Neuronal stem cell (in vitro differentiated cells): ENCODE data around the gene CACNB3.
A peak's percentile ranks its signal among the peaks of the same experiment; 100 is the strongest.
"Not testable (repeated sequence)": the region's sequence is repeated elsewhere in the genome, so short reads cannot be mapped to it uniquely, and the experiment has no call there.

Experiments
- DNase-seq: peaks from one replicate; pipeline ENCODE4 v3.0.0-alpha.2; 2013; ENCODE audit warnings: low spot score
- H2AFZ ChIP-seq: one replicate; pipeline ENCODE4 v1.6.1; 2013; ENCODE audit warnings: mild to moderate bottlenecking, low read length, inconsistent platforms
- H2AK5ac ChIP-seq: 2 replicates; pipeline ENCODE4 v1.6.1; 2013; ENCODE audit warnings: low read depth, mild to moderate bottlenecking, inconsistent platforms, low read length, moderate library complexity, mixed read lengths
- H2BK120ac ChIP-seq: 2 replicates; pipeline ENCODE4 v1.6.1; 2013; ENCODE audit warnings: low read depth, mild to moderate bottlenecking, inconsistent platforms, low read length, moderate library complexity, mixed read lengths
- H2BK12ac ChIP-seq: one replicate; pipeline ENCODE4 v1.6.1; 2013; ENCODE audit warnings: low read length, inconsistent platforms
- H2BK15ac ChIP-seq: 2 replicates; pipeline ENCODE4 v1.6.1; 2013; ENCODE audit warnings: mild to moderate bottlenecking, low read length, inconsistent platforms, mixed read lengths
- H2BK5ac ChIP-seq: one replicate; pipeline ENCODE4 v1.6.1; 2013; ENCODE audit warnings: inconsistent platforms, mild to moderate bottlenecking, low read length, moderate library complexity
- H3K14ac ChIP-seq: one replicate; pipeline ENCODE4 v1.6.1; 2013; ENCODE audit warnings: low read length, inconsistent platforms
- H3K18ac ChIP-seq: 2 replicates; pipeline ENCODE4 v1.6.1; 2013; ENCODE audit warnings: low read length, inconsistent platforms
- H3K23ac ChIP-seq: 2 replicates; pipeline ENCODE4 v1.6.1; 2013; ENCODE audit warnings: low read depth, mild to moderate bottlenecking, mixed read lengths, low read length, inconsistent platforms; ENCODE audit not compliant: poor library complexity
- H3K27ac ChIP-seq: replicated peaks from 3 replicates; pipeline ENCODE4 v1.5.1; 2013; ENCODE audit warnings: low read length, inconsistent platforms
- H3K27me3 ChIP-seq, 3 experiments: 2 replicates each; pipeline ENCODE4 v1.6.1; 2013; ENCODE audit warnings: low read length in 3 of 3, mild to moderate bottlenecking in 2 of 3, inconsistent platforms in 1 of 3, low read depth in 1 of 3, mixed read lengths in 1 of 3, moderate library complexity in 1 of 3; ENCODE audit not compliant: control insufficient read depth in 3 of 3, insufficient read depth in 3 of 3
- H3K36me3 ChIP-seq, 2 donors: replicated peaks in 1 of 2; 2 replicates each; pipeline ENCODE4 v1.6.1; 2013; ENCODE audit warnings: low read length in 2 of 2; ENCODE audit not compliant: control insufficient read depth in 2 of 2, insufficient read depth in 2 of 2
- H3K4ac ChIP-seq: 2 replicates; pipeline ENCODE4 v1.6.1; 2013; ENCODE audit warnings: inconsistent platforms, mild to moderate bottlenecking, low read length, moderate library complexity
- H3K4me1 ChIP-seq, 2 donors: 1 replicate in 1 of 2; 2 replicates in 1 of 2; pipeline ENCODE4 v1.6.1; 2013; ENCODE audit warnings: low read length in 2 of 2, low read depth in 1 of 2; ENCODE audit not compliant: control insufficient read depth in 2 of 2, insufficient read depth in 1 of 2
- H3K4me2 ChIP-seq: one replicate; pipeline ENCODE4 v1.6.1; 2013; ENCODE audit warnings: mild to moderate bottlenecking, low read length, inconsistent platforms; ENCODE audit not compliant: insufficient read depth, poor library complexity, severe bottlenecking
- H3K4me3 ChIP-seq, 2 donors: 2 replicates each; pipeline ENCODE4 v1.5.1; 2013; ENCODE audit warnings: low read length in 2 of 2, mild to moderate bottlenecking in 2 of 2, inconsistent platforms in 1 of 2, moderate library complexity in 1 of 2
- H3K79me1 ChIP-seq: one replicate; pipeline ENCODE4 v1.6.1; 2013; ENCODE audit warnings: low read depth, mild to moderate bottlenecking, inconsistent platforms, low read length, moderate library complexity
- H3K9ac ChIP-seq: one replicate; pipeline ENCODE4 v1.6.1; 2013; ENCODE audit warnings: mild to moderate bottlenecking, low read depth, low read length, inconsistent platforms; ENCODE audit not compliant: poor library complexity
- H3K9me3 ChIP-seq, 2 donors: replicated peaks in 1 of 2; 2 replicates each; pipeline versions ENCODE3 to v1.6.1; 2013; ENCODE audit warnings: low read length in 2 of 2, mild to moderate bottlenecking in 2 of 2, inconsistent platforms in 1 of 2, low read depth in 1 of 2, mixed read lengths in 1 of 2, moderate library complexity in 1 of 2; ENCODE audit not compliant: control insufficient read depth in 2 of 2, insufficient read depth in 1 of 2
- H4K8ac ChIP-seq: one replicate; pipeline ENCODE4 v1.6.1; 2013; ENCODE audit warnings: low read depth, mild to moderate bottlenecking, inconsistent platforms, low read length, moderate library complexity
- H4K91ac ChIP-seq: one replicate; pipeline ENCODE4 v1.6.1; 2013; ENCODE audit warnings: low read length, low read depth, mild to moderate bottlenecking, inconsistent platforms; ENCODE audit not compliant: poor library complexity
- WGBS, 2 donors: extraction: QIAGEN DNeasy Blood & Tissue Kit; methylation state at CpG; one replicate each; pipeline ENCODE4 v1.1.7; 2013; ENCODE audit warnings: missing lambda C conversion rate in 2 of 2, mixed read lengths in 1 of 2; ENCODE audit not compliant: insufficient read length in 2 of 2, insufficient replicate concordance in 1 of 2; ENCODE audit errors: extremely low coverage in 2 of 2; 5-methylcytosine and 5-hydroxymethylcytosine counted together

Gene CACNB3

GRCh38 chr12:48832321-48833060, 14.2 kb downstream of the CACNB3 start:
- Histone ChIP-seq H3K9me3 (no peaks in the 10 kb centered on the region), H2BK120ac (no peak overlapping the region), H3K4me2 (no peak overlapping the region), H3K9ac (no peak overlapping the region), H3K36me3 (peaks cover 80 to 98% of the 10 kb centered on the region in 2 donors), H4K91ac (no peak overlapping the region), H2BK15ac (no peak overlapping the region), H3K18ac (no peak overlapping the region), H4K8ac (no peak overlapping the region), H2AK5ac (no peak overlapping the region), H3K79me1 (no peaks in the 10 kb centered on the region), H3K14ac (no peak overlapping the region), H3K4ac (no peak overlapping the region), H3K23ac (no peak overlapping the region), H2AFZ (no peak overlapping the region), H2BK5ac (no peak overlapping the region), H3K4me3 (no peak overlapping the region), H3K27me3 (no peaks in the 10 kb centered on the region), H3K27ac (no peak overlapping the region), H2BK12ac (no peak overlapping the region), H3K4me1 (no peaks in the 10 kb centered on the region)
- no CpG with 5 or more reads among the region's 12 CpGs for WGBS, 2 donors
- no peak for DNase-seq

- H3K14ac ChIP-seq = no peak overlapping the region
- no peak overlapping the region for H2BK120ac ChIP-seq
- DNase-seq = no peak
- no peak overlapping the region for H2BK12ac ChIP-seq
- H3K4me3 ChIP-seq = no peak overlapping the region
- no peaks in the 10 kb centered on the region for H3K4me1 ChIP-seq
- no peak overlapping the region for H2AFZ ChIP-seq
- no peak overlapping the region for H2BK15ac ChIP-seq
- H3K36me3 ChIP-seq = peaks cover 47 to 76% of the 10 kb centered on the region in 2 donors
- no peak overlapping the region for H3K18ac ChIP-seq
- WGBS, 2 donors = no CpG with 5 or more reads among the region's 4 CpGs
- no peaks in the 10 kb centered on the region for H3K79me1 ChIP-seq
- H2BK5ac ChIP-seq = no peak overlapping the region
- H3K27ac ChIP-seq = no peak overlapping the region
- no peak overlapping the region for H3K4me2 ChIP-seq
- H2AK5ac ChIP-seq = no peak overlapping the region
- no peaks in the 10 kb centered on the region for H3K27me3 ChIP-seq
- H4K91ac ChIP-seq = no peak overlapping the region
- no peak overlapping the region for H3K9ac ChIP-seq
- H3K4ac ChIP-seq = no peak overlapping the region
- H4K8ac ChIP-seq = no peak overlapping the region
- no peak overlapping the region for H3K23ac ChIP-seq
- H3K9me3 ChIP-seq = no peaks in the 10 kb centered on the region
These were observed 19.8 kb downstream of the CACNB3 start for GRCh38 chr12:48838048-48838447.

DNA sequence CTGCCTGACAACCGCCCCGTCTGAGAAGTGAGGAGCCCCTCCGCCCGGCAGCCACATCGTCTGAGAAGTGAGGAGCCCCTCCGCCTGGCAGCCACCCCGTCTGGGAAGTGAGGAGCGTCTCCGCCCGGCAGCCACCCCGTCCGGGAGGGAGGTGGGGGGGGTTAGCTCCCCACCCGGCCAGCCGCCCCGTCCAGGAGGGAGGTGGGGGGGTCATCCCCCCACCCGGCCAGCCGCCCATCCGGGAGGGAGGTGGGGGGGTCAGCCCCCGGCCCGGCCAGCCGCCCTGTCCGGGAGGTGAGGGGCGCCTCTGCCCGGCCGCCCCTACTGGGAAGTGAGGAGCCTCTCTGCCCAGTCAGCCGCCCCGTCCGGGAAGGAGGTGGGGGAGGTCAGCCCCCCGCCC, 23.7 kb downstream of the CACNB3 start:
- H3K14ac ChIP-seq, H3K4ac ChIP-seq, H2BK5ac ChIP-seq, H3K23ac ChIP-seq, H4K91ac ChIP-seq, H3K9me3 ChIP-seq, H3K18ac ChIP-seq, H3K27ac ChIP-seq, H2BK12ac ChIP-seq, DNase-seq, H3K4me3 ChIP-seq, H2AK5ac ChIP-seq, H2AFZ ChIP-seq, H3K4me2 ChIP-seq, H3K4me1 ChIP-seq, H3K79me1 ChIP-seq, H2BK120ac ChIP-seq, H4K8ac ChIP-seq, H3K9ac ChIP-seq, H3K27me3 ChIP-seq, H2BK15ac ChIP-seq: not testable (repeated sequence)
- peaks cover 46 to 75% of the 10 kb centered on the region in 2 donors for H3K36me3 ChIP-seq
- WGBS, 2 donors = no CpG with 5 or more reads among the region's 29 CpGs

- Histone ChIP-seq H3K4me1 (peaks cover 6 to 13% of the 10 kb centered on the region in 2 donors), H3K14ac (no peak within 1 kb of the TSS), H3K27me3 (no peaks in the 10 kb centered on the region), H3K4me2 (peak within 1 kb of the TSS; percentile 69), H3K18ac (peak within 1 kb of the TSS; percentile 84), H2BK120ac (no peak within 1 kb of the TSS), H2BK12ac (no peak within 1 kb of the TSS), H3K27ac (peak within 1 kb of the TSS; percentile 56), H3K23ac (peak within 1 kb of the TSS; percentile 26), H3K9ac (peak within 1 kb of the TSS; percentile 93), H4K8ac (no peak within 1 kb of the TSS), H4K91ac (no peak within 1 kb of the TSS), H2BK15ac (no peak within 1 kb of the TSS), H2AFZ (peak within 1 kb of the TSS; percentile 82), H3K9me3 (no peaks in the 10 kb centered on the region), H2BK5ac (peak within 1 kb of the TSS; percentile 43), H2AK5ac (peak within 1 kb of the TSS; percentile 41), H3K4ac (no peak within 1 kb of the TSS), H3K79me1 (peaks cover 6% of the 10 kb centered on the region), H3K4me3 (peak within 1 kb of the TSS; percentile 98 to 99), H3K36me3 (peaks cover 2 to 33% of the 10 kb centered on the region in 2 donors)
- peak; percentile 94 for DNase-seq
- WGBS, 2 donors = no CpG with 5 or more reads among the region's 53 CpGs
These were observed 33.8 kb downstream of the CACNB3 start, which contains the start of gene DDX23 for GRCh38 chr12:48851883-48852733. TSS of gene DDX23 (minus strand) at chr12:48852163. CDS start at chr12:48845782, 6,381 bp downstream.
